Neural crest cell (in vitro differentiated cells): ENCODE results near the gene WNT3. TPM values are rescaled to one million over a fixed set of nuclear protein-coding genes. Genes with fewer than 3 reads are reported as not detected.

Experiments used
- DNase-seq: peaks from one replicate; pipeline ENCODE4 v3.0.0; 2021; ENCODE audit warnings: low read depth, mixed read lengths, low spot score
- H3K27ac Mint-ChIP-seq: one replicate; pipeline ENCODE4 v1.8.0; 2021; ENCODE audit warnings: mild to moderate bottlenecking, mixed read lengths; ENCODE audit not compliant: unreplicated experiment
- H3K27me3 Mint-ChIP-seq: 2 replicates; pipeline ENCODE4 v1.8.0; 2021; ENCODE audit warnings: low read depth, mild to moderate bottlenecking, mixed read lengths
- H3K36me3 Mint-ChIP-seq: 2 replicates; pipeline ENCODE4 v1.8.0; 2021; ENCODE audit warnings: low read depth, mild to moderate bottlenecking, mixed read lengths
- H3K4me1 Mint-ChIP-seq: 2 replicates; pipeline ENCODE4 v1.8.0; 2021; ENCODE audit warnings: mixed read lengths
- H3K4me3 Mint-ChIP-seq: one replicate; pipeline ENCODE4 v1.8.0; 2021; ENCODE audit warnings: mild to moderate bottlenecking, mixed read lengths
- H3K9me3 Mint-ChIP-seq: 2 replicates; pipeline ENCODE4 v1.8.0; 2021; ENCODE audit warnings: mixed read lengths
- total RNA-seq: library from RNA; stranded (reverse); gene quantifications from 2 replicates; pipeline ENCODE4 v1.2.1, GENCODE V29; 2021
- TF ChIP-seq, protein P1 (sequence below): fragments of 200-600 bp; sonication (generic); conservative IDR thresholded peaks from 2 replicates; pipeline ENCODE4 v1.5.0; 2021; ENCODE audit warnings: antibody characterized with exemption, mild to moderate bottlenecking

Gene WNT3
- total RNA-seq, 1 donor from 2014 or later = 9.3 TPM

DNA sequence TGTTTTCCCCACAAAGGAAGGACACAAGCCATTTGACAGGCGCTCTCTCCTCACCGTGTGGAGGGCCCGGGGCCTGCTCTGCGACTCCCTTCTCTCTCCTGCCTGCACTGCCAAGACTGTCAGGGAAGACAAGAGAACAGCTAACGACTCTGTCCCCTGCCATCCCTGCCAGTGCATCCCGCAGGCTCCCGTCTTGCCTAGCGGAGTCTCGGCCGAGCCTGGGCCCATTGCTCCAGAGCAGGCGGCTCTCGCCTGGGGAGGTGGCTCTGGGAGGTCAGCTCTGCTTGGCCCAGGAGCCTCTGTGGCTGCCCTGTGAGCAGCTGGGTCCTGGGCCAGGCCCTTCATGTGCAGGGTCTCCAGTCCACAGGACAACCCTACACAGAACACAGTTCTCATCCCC, 53.0 kb downstream of the WNT3 start:
- no peak overlapping the region for H3K4me3 Mint-ChIP-seq
- H3K4me1 Mint-ChIP-seq = peaks cover 7% of the 10 kb centered on the region
- H3K27ac Mint-ChIP-seq = no peak overlapping the region
- no peaks in the 10 kb centered on the region for H3K27me3 Mint-ChIP-seq
- H3K9me3 Mint-ChIP-seq = no peaks in the 10 kb centered on the region
- TF ChIP-seq, protein P1, sequence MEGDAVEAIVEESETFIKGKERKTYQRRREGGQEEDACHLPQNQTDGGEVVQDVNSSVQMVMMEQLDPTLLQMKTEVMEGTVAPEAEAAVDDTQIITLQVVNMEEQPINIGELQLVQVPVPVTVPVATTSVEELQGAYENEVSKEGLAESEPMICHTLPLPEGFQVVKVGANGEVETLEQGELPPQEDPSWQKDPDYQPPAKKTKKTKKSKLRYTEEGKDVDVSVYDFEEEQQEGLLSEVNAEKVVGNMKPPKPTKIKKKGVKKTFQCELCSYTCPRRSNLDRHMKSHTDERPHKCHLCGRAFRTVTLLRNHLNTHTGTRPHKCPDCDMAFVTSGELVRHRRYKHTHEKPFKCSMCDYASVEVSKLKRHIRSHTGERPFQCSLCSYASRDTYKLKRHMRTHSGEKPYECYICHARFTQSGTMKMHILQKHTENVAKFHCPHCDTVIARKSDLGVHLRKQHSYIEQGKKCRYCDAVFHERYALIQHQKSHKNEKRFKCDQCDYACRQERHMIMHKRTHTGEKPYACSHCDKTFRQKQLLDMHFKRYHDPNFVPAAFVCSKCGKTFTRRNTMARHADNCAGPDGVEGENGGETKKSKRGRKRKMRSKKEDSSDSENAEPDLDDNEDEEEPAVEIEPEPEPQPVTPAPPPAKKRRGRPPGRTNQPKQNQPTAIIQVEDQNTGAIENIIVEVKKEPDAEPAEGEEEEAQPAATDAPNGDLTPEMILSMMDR = no peak
- peaks cover 6% of the 10 kb centered on the region for H3K36me3 Mint-ChIP-seq
- DNase-seq = no peak

DNA sequence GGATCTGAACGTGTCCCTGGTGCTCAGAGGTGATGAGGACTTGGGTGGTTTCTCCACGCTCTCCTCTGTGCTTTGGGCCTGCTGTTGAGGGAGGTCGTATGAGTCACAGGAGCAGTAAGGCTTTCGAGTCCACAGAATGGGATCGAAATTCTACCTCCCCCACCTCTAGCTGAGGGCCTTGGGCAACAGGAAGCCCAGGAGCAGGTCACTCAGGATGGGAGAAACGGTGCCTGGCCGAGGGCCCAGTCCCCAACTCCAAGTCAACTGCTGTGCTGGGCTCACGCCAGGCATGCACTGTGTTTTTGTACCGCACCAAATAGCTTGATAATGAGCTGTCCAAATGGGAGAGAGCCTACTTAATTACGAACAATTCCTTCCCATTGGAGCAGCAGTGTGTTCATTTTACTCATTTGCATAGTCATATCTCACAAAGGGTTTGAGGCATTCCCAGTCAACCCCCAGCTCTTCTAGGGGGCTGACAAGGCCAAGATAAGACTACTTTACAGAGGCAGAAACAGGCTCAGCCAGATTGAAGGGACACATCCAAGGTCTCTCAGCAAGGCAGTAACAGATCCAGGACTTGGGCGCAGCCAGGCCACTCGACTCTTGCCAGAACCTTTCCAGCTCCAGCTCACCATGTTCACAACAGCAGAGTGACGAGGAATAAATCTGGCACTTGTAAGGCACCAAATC, 53.6 kb downstream of the WNT3 start:
- no peak for DNase-seq
- Mint-ChIP-seq H3K36me3 (peaks cover 6% of the 10 kb centered on the region), H3K4me3 (no peak overlapping the region), H3K4me1 (peaks cover 7% of the 10 kb centered on the region), H3K9me3 (no peaks in the 10 kb centered on the region), H3K27ac (no peak overlapping the region), H3K27me3 (no peaks in the 10 kb centered on the region)
- TF ChIP-seq, protein P1 = no peak

DNA sequence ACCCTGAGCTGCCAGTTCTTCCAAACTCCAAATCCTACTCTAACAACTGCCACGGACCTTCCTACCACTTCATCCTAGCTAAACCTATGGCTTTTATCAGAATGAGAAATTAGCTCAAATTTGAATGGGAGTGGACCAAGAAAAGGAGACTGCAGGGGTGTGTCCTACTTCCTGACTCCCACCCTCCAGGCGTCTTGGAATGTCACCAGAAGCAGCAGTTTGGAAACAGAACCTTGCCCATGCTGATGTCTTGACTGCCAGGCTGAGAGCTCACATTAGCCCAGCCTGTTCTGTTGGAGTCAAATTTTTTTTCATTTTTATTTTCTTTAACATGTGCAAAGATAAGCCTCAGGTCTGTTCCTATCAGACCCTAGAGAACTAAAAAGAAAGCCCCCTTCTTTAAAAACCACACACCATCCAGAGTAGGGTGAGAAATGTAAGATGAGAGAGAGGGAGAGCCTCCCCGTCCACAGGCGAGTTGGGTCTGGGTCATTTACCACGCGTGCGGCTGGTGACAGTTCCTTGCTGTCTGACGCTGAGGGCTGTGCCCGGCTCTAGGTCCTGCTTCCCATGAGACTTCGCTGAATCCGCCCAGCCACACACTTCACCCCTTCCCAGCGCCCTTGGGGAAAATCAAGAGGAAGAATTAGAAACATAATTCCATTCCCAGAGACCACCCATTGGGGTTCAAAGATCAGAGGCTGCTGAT, 54.3 kb downstream of the WNT3 start:
- TF ChIP-seq, protein P1 = no peak

DNA sequence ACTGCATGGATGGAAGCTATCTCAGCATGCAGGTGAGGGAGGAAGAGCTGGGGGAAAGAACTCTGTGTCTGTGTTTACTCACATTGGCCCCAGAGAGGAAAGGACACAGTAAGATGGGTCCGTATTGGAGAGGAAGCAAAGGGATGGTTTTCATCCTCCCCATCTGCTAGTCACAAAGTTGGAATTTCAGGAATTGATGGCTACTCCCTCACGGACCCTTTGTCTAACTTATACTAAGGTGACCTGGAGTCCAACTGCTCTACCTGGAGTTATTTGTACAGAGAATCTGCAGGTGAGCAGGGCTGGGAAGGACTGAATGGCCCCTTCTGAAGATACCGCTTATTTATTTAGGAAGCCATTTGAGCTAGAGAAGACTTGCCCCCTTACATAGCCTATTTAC, 55.1 kb downstream of the WNT3 start:
- Mint-ChIP-seq H3K4me3 (no peak overlapping the region), H3K36me3 (peaks cover 6% of the 10 kb centered on the region), H3K4me1 (peaks cover 7% of the 10 kb centered on the region), H3K9me3 (no peaks in the 10 kb centered on the region), H3K27me3 (no peaks in the 10 kb centered on the region), H3K27ac (peak overlapping the region; percentile 83)
- TF ChIP-seq, protein P1 = no peak
- DNase-seq = no peak

More for the DNA sequence above, 54.3 kb downstream of the WNT3 start:
- Mint-ChIP-seq H3K4me1 (peaks cover 7% of the 10 kb centered on the region), H3K27me3 (no peaks in the 10 kb centered on the region), H3K4me3 (no peak overlapping the region), H3K9me3 (no peaks in the 10 kb centered on the region), H3K27ac (no peak overlapping the region), H3K36me3 (peaks cover 6% of the 10 kb centered on the region)
- no peak for DNase-seq

DNA sequence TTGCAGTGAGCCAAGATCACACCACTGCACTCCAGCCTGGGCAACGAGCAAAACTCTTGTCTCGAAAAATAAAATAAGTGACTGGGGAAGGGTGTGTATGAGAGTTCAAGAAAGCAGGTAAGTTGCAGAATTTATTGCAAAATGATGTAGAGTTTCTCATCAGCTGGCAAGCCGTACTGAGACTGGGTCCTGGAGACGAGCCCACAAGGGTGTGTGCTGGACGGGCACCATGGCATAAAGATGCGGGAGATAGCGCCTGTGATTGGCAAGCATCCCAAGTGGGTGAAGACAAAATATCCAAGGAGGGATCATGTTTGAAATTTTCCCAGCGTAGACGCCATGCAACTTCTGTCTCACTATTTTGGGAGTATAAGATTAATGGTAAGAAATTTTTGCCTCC, 59.4 kb downstream of the WNT3 start:
- peaks cover 8% of the 10 kb centered on the region for H3K36me3 Mint-ChIP-seq
- TF ChIP-seq, protein P1 = no peak
- H3K4me3 Mint-ChIP-seq = no peak overlapping the region
- no peak overlapping the region for H3K27ac Mint-ChIP-seq
- no peaks in the 10 kb centered on the region for H3K9me3 Mint-ChIP-seq
- H3K4me1 Mint-ChIP-seq = no peaks in the 10 kb centered on the region
- DNase-seq = no peak
- no peaks in the 10 kb centered on the region for H3K27me3 Mint-ChIP-seq
